GM21529 (cell line): ENCODE measurements around the gene GAS2L3.

Source experiments
- ATAC-seq: cut with Tn5 transposase; IDR thresholded peaks from one replicate; pipeline ENCODE4 v1.9.1; 2021; ENCODE audit not compliant: unreplicated experiment

Gene GAS2L3

DNA sequence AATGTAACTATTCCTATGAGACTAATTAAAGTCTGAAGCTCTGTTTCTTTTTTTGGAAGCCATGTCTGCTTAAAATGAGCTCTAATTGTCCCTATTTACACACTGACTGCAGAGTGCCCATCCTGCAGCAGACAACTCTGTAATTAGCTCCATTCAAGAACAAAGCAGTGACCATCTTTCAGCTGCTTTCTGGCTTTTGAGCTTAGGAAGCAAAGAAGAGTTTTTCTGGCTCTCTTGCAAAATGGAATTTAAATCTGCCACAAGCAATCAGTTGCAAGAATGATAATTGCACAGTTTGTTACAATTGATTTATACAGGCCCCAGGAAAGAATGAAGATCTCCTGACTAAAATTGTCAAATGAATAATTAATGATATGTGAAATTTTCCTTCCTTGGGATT lies 83.4 kb downstream of the GAS2L3 start:
- no peak for ATAC-seq

DNA sequence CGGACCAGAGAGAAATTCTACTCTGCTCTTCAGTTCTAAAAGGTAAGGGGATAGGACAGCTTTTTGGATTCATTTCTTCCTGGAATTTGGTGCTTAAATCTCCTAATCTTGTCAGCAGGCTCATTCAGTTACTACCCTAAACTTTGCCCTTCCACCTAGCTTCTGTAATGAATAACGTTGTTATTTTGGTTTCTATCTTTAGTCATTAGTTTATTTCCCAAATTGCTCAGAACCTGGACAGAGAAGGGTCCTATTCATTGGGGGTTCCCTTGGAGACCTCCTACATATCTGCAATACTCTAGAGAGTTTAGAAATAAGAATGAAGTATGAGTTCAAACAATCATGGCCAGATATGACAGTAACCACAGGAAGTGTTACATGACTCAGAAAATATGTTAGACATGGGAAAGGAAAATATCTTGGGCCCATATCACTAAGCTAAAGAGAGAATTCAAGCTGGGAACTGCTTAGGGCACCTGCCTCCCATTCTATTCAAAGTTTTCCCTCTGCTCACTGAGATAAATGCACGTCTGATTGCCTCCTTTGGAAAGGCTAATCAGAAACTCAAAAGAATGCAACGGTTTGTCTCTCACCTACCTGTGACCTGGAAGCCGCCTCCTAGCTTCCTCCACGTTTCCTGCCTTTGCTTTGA lies 87.9 kb downstream of the GAS2L3 start:
- peak; percentile 65 for ATAC-seq

DNA sequence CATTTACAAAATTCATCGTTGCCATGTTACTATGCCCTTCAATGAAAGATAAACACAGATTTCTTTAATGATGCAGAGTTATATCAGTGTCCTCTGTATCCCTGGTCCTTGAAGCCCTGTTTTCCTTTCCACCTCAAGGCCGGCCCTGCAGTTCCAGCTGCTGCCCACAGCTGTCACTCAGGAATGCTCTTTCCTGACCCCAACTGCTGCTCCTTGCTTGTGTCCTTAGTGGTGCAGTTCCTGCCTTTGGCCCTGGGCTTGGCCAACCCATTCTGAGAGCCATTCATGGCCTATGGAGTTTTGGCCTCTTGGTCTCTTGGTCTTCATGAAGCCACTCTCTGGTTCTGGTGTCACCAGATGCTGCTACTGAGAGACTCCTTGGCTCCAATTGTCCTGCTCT lies 93.1 kb downstream of the GAS2L3 start:
- no peak for ATAC-seq

DNA sequence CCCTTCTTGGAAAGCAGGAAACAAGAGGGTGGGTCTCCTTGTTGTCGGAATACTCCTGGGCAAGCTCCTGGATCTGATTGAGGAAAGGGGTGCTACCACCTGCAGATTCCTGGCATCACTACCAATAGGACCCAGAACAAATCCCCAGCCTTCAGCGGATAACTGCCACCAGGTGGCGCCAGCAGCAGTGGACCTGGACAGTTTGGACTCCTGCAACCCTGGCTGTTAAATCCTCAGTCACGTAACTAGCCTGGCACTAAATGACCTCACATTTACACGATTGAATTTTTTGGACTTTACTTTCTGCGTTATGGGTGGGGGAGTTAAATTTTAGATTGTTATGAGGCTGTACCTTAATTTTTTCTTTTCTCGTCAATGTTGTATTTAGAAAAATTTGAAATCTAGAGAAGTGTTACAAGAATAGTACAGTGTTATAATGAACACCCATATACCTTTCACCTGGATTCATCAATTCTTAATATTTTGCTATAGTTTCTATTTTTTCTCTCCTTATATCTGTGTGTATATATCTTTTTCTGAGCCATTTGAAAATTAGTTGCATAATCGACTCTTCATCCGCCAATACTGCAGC lies 95.6 kb downstream of the GAS2L3 start:
- ATAC-seq = peak; percentile 87

DNA sequence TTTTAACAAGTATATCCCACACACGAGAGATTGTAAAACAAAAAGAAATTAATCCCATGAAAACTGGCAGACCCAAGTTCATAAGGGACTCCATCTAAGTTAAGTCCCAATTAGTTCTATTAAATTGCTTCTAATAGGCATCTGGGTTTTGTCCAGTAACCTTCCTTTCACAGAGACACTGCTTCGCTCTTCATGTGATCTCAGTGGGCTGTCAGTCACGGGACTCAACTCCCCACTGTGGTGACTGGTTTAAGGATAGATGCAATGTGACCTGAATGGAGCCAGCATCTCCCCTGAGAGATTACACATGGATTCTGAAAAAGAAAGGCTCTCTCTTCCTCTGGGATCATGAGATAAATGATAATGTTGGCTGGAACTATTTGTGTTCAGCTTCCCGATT lies 96.4 kb downstream of the GAS2L3 start:
- no peak for ATAC-seq

DNA sequence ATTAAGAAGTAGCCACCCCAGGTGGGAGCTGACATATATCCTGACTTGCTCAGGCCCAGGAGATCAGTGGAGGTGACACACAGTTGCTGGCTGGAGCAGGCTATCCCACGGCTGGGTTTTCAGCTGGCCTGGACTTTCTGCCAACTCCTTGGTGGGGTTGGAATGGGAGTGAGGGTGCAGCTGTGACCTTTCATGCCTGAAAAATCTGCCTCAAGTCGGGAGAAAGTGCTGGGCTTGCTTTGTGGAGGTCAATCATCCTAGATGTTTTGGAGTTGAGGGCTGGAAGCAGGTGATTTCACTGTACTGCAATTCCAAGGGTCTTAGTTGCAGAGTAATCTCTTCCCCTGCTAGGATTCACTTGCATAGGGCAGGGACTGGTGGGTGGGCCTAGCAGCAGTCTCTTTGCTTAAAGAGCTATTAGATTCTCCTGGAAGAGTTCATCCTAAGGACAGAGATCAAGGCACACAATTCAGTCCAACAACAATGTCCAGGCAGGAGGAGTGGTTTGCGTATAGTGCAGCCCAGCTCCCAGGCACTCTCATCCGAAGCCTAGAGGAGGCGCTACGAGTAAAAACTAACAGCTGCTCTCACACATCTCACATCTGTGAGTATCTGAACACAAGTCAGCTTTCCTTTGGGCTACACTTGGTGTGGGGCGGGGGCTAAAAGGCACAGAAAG lies 98.1 kb downstream of the GAS2L3 start:
- ATAC-seq = peak; percentile 14

DNA sequence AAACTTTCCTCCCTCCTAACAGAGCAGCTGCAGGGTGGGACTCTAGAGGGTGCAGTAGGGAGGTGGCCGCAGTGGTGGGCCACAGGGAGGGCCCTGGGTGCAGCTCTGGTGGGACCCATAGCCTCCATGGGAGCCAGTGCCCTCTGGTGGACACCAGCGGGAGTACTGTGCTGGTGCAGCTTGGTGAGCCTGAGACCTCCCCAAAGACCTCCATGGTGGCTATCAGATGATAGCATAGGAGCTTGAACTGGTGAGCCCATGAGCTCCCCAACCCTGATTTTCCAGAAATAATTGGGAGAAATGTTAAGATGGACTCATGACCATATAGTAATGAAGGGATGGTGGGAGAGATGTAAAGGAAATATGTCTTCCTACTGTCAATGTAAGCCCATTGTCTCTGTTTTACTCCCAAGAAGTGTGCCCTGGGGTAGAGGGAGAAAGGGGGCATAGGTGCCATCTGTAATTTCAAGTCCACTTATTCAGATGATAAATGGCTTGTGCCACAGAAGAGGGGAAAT lies 98.7 kb downstream of the GAS2L3 start:
- peak; percentile 68 for ATAC-seq

DNA sequence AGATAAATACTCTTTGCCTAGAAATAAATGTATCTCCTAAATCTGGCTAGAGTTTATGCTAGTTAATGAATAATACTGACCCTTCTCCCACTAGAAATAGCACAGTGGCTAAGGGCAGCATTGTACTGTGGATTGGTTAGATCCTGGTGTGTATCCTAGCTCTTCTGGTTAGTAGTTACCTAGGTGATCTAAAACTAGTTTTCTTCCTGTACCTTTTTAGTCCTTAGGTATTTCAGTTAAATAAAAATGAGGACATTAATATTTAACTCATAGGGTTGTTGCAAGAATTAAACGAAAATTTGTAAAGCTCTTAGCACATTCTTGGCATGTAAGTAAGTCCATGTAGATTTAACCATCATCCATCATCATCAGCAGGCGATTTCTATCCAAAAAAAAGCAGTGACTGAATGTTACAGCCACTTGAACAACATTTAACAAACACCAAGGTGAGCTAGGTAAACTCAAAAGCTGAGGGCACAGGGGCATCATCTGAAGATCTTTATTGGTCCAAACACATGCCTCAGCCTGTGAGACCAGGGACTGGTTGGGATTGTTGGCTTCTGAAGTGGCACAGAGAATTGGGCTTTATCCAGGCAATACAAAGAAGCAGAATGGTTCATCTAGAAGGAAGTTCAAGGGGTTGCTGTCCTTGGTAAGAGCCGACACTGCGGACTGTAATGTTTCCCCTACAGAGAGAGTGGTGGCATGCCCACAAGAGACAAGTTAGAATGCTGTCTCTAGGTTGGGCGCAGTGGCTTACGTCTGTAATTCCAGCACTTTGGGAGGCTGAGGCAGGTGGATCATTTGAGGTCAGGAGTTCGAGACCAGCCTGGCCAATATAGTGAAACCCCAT lies 100.8 kb downstream of the GAS2L3 start:
- ATAC-seq = no peak
